RPMI7951 (cell line): ENCODE measurements around the gene MANEA. TPM values are rescaled to one million over a fixed set of nuclear protein-coding genes. Genes with fewer than 3 reads are reported as not detected.
"Not testable (repeated sequence)": the region's sequence is repeated elsewhere in the genome, so short reads cannot be mapped to it uniquely, and the experiment has no call there.

Experiments
- DNase-seq: peaks from one replicate; pipeline ENCODE4 v3.0.0-alpha.2; 2012; ENCODE audit warnings: low read depth
- total RNA-seq: library from RNA; depleted of rRNA; stranded (reverse); fragments of >200 nt; shearing (Covaris generic); gene quantifications from 2 replicates; pipeline ENCODE4 v1.2.3, GENCODE V29; 2014; rRNA removed

Gene MANEA
- total RNA-seq = 34.3 and 47.2 TPM in 2 replicates

DNA sequence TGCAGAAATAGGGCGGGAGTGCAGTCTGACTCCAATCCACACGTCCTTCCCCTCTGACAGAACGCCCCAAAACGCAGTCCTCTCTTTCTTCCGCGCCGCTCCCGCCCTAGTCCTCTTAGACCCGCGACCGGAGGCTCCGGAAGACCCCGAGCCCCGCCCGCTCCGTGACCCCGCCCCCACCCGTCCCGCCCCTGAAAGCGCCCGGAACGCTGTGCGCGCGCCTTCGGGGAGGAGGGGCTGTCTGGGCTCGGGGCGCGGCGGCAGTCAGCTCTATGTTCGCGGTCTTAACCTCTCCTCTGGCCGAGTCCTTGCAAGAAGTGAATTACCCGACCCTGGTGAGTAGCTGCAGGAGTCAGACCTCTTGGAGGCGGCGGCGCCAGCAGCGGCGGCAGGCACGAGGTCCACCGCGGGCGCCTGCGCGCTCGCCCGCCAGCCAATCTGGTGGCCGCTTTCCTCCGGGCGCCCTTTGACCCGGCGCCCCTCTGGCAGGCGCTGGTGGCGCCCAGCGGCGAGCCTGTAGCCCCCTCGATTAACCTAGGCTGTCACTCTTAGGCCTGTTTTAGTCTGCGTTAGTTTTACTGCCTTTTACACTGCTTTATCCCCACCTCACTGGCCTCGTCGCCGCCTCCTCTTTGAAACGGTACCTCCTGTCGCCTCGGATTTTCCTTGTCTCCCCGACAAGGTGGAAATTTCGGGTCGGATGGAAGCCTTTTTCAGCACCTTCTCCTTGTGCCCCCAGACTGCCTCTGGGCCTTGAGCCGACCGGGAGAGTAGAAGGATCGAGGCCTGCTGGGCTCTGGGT is at the start of gene MANEA:
Gene MANEA (plus strand): TSS at position 232 of the 802 bp plus-strand sequence. CDS start 8,905 bp downstream, outside the sequence.
- peak; percentile 87 for DNase-seq

DNA sequence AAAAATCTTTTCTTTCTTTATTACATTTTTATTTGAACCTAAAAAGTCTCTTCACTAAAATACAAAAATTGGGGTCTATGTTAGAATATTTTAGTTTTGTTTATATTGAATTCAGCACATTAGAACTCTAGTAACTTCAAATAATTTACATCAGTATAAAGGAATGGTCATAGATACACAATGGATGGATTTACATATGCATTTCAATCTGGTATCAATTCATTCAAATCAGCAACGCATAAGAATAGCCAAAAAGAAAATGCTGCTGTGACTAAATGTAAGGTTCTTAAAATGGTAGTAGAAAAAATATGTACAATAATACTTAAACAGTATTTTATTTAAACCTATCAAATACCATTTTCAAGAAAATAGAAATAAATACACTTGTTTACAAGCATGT is 47.6 kb upstream of the MANEA start:
- no peak for DNase-seq

DNA sequence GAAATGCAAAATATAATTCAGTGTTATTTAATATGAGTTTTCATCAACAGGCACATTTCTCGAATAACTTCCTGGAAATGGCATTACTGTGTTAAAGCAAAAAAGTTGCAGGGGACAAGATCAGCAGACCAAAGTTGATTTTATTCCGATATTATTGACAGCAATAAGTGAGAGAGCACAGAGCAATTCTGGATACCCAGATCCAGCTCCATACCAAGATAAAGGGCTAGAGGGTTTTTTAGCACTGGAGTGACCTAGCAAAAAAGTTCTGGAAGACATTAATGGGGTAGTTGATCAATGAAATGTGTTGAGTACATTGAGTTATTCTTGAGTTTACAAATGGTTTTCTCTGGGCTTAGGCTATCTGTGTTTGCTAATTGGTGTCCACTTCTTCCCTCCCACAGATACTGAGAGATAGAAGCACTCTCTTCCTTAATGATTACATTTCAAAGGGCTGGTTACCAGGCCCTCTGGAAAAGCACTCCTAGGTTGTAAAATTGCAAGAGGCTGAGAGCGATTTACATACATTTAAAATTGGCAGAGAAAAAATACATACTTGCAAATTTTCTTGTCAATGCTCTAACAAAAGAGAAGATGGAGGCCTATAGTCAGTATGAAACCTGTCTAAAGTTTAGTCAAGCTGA is 47.0 kb upstream of the MANEA start:
- no peak for DNase-seq

- no peak for DNase-seq
Measured at GRCh38 chr6:95543798-95544197, 33.5 kb upstream of the MANEA start.

DNA sequence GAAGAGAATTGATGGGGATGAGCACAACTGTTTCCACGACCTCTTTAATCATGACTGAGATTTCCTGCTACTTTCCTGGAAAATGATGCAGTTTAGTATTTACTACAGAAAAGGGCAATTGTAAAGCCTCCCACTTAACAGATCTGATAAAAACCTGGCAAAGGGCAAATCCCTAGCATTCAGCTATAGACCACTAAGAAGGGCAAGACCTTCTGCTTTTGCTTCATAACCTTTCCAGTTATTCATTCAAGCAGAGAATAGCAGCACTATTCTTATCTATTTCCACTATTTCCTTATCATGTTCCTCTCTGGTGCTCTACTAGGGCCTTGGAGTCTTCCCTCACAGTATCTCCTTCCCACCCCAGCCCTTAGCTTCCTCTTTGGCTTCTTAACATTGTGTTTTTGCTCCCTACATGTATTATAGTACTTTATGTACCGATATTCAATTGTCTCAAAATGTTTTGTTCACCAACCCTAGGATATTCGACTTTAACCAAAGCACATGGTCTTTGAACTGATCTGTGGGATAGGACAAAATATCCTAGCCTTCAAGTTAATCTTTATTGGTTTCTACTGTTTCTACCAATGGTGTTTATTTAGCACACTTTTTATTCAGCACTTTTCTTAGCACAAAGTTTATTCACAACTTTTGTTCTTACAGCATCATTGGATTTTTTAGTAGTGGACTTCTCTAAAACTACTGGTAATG is 32.7 kb upstream of the MANEA start:
- no peak for DNase-seq

- no peak for DNase-seq
Measured at GRCh38 chr6:95545226-95545625, 32.1 kb upstream of the MANEA start.

- no peak for DNase-seq
Measured at GRCh38 chr6:95545686-95546085, 31.6 kb upstream of the MANEA start.

DNA sequence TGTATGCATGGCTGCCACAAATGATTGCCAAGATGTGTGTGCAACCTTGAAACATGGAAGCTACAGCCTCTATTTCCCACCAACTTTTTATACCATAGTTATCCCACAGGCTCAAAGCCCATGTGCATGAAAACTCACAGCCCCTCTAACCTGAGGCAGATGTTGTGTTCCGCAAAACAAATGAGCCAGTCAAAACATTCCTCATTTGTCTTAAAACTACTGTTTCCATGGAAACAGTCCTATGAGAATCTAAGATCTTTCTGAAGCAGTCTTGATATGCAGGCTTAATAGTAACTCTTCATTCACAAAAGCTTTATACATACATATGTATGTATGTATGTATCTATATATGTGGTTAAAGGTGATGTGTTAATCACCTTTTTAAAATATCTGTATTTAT is 31.2 kb upstream of the MANEA start:
- DNase-seq = no peak

DNA sequence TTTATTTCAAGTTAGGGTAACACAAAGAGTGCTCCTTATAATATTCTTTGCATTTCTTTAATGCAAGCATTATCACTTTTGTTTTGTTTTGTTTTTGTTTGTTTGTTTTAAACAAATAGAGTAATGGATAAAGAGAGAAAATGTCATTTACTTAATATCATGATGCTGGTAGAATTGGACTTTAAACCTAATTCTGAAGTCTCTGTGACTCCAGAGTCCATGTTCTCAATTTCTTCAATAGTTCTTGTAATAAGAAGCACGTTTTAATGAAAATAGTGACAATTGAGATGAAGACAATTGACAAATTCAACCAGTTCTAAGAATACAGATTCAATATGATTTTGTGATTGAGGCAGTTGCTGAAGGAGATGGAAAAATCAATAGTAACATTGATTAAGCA is 30.3 kb upstream of the MANEA start:
- DNase-seq = no peak

DNA sequence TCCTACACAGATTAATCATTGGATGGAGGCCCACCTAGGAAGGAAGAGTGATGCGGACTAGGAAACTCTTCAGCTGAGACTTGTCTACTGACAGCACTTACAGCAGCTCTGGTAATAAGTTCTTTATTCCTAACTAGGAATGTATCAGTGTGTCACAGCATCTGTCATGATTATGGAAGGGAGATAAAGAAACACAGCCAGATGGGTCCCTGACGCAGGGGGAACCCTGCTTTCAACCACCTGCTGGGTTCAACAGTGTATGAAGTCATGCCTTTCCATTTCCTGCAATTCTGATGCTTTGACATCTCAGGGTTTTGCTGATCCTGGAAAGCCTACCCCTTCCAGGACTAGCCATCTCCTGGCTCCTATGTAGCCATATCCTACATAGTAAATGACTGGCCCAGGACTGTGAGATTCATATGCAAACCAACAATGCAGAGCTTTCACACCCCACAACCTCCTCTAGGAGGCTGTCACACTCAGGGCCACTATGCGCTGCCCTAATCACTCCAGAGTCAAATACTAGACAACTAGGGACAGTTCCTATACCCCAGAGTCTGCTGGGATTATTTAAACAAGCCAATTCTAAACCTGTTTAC is 29.0 kb upstream of the MANEA start:
- no peak for DNase-seq

GRCh38 chr6:95551678-95552324 is 25.5 kb upstream of the MANEA start:
- no peak for DNase-seq

DNA sequence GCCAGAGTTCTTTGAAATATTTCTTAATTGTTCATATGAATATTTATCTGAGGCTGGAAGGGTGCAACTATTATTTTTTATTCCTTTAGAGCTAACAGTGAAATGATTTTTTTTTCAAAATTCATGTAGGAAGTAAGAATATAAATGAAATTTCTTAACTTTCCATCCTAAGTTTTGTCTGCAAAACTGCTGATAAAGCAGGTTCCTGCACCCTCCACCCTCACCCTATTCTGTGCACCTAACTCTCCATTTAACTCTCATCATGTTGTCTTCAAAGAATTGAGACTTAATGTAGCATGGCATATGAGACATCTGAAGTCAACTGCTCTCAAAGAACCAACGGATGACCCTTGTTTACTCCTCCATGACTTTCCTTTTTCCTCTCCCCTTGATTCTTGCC is 23.5 kb upstream of the MANEA start:
- DNase-seq = no peak

- not testable (repeated sequence) for DNase-seq
Measured at GRCh38 chr6:95560956-95561355, 16.4 kb upstream of the MANEA start.

DNA sequence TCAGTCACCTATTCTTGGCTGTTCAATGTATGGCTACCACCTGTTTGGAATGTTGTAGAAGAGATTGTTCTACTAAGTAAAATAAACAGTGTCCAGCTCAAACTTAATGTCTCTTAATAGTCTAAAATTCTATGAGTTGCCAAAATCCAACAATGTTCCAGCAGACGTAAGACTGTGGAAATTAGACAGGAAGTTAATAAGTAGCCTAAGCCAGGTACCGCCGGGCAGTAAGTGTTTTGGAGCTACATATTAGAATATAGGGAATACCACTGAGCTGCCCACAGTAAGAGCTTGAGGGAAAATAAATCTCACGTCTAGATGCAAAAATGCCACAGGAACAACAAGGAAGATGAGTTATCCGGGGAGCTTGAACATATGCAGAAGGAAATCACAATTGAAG is 7.8 kb upstream of the MANEA start:
- no peak for DNase-seq

DNA sequence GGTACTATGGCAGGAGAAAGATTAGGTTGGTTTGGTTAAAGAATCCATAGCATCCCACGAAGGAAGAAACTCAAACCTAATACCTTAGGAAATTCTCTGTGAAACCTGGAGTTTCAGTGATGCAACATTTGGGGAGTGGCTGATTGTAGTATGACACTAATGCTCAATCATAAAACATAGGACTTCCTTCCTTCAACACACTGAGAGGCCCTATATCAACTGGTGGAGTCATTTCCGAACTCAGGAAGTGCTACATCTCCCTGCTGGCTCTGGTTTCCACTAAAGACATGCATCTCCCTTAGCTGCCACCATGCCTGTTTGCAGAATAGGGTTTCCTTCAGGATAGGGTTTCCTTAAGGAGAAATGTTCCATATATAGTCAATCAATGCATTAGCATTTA is 5.2 kb upstream of the MANEA start:
- no peak for DNase-seq

GRCh38 chr6:95574811-95575210 is 2.5 kb upstream of the MANEA start:
- DNase-seq = no peak

- peak; percentile 6 for DNase-seq
Measured at GRCh38 chr6:95576218-95576997, 927 bp upstream of the MANEA start.

- no peak for DNase-seq
Measured at GRCh38 chr6:95576998-95577303, 384 bp upstream of the MANEA start.

GRCh38 chr6:95578106-95578410 is 723 bp downstream of the MANEA start:
- DNase-seq = no peak

GRCh38 chr6:95581073-95581472 is 3.7 kb downstream of the MANEA start:
- no peak for DNase-seq

DNA sequence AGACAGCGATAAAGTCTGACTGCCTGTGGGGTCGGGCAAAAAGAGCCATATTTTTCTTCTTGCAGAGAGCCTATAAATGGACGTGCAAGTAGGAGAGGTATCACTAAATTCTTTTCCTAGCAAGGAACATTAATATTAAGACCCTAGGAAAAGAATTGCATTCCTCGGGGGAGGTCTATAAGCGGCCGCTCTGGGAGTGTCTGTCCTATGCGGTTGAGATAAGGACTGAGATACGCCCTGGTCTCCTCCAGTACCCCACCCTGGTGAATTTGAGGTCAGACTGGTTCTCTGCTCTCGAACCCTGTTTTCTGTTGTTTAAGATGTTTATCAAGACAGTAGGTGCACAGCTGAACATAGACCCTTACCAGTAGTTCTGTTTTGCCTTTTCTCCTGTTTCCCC is 6.9 kb downstream of the MANEA start:
- not testable (repeated sequence) for DNase-seq
